ENCODE measurements around the gene PDIA6.
A peak's percentile ranks its signal among the peaks of the same experiment; 100 is the strongest.
"Not testable (repeated sequence)": the region's sequence is repeated elsewhere in the genome, so short reads cannot be mapped to it uniquely, and the experiment has no call there.

The PDIA6 gene

GRCh38 chr2:10832203-10832936, 19.8 kb upstream of the PDIA6 start:
- DNase-seq (ENCODE audit: low spot score) = peak; percentile 83

GRCh38 chr2:10831400-10831985, 18.9 kb upstream of the PDIA6 start:
- no peak for DNase-seq (ENCODE audit: low spot score)

- no peak for DNase-seq (ENCODE audit: low spot score)
These were observed 18.2 kb upstream of the PDIA6 start for GRCh38 chr2:10830641-10831399.

GRCh38 chr2:10830203-10830602, 17.6 kb upstream of the PDIA6 start:
- DNase-seq (ENCODE audit: low spot score) = no peak

- DNase-seq (ENCODE audit: low spot score) = no peak
These were observed 16.7 kb upstream of the PDIA6 start for GRCh38 chr2:10829299-10829698.

GRCh38 chr2:10828346-10828745, 15.8 kb upstream of the PDIA6 start:
- no peak for DNase-seq (ENCODE audit: low spot score)

- DNase-seq (ENCODE audit: low spot score) = no peak
These were observed 14.0 kb upstream of the PDIA6 start for GRCh38 chr2:10826625-10827024.

- no peak for DNase-seq (ENCODE audit: low spot score)
These were observed 13.4 kb upstream of the PDIA6 start for GRCh38 chr2:10826026-10826425.

GRCh38 chr2:10824191-10824590, 11.6 kb upstream of the PDIA6 start:
- DNase-seq (ENCODE audit: low spot score) = no peak

- no peak for DNase-seq (ENCODE audit: low spot score)
These were observed 8.6 kb upstream of the PDIA6 start for GRCh38 chr2:10820978-10821695.

GRCh38 chr2:10820562-10820961, 8.0 kb upstream of the PDIA6 start:
- no peak for DNase-seq (ENCODE audit: low spot score)

- no peak for DNase-seq (ENCODE audit: low spot score)
These were observed 7.2 kb upstream of the PDIA6 start for GRCh38 chr2:10819714-10820314.

- no peak for DNase-seq (ENCODE audit: low spot score)
These were observed 6.4 kb upstream of the PDIA6 start for GRCh38 chr2:10818984-10819383.

- DNase-seq (ENCODE audit: low spot score) = not testable (repeated sequence)
These were observed 5.7 kb upstream of the PDIA6 start for GRCh38 chr2:10818305-10818704.

- peak; percentile 21 for DNase-seq (ENCODE audit: low spot score)
These were observed 4.8 kb upstream of the PDIA6 start for GRCh38 chr2:10817413-10817812.

GRCh38 chr2:10814571-10815331, 2.2 kb upstream of the PDIA6 start:
- DNase-seq (ENCODE audit: low spot score) = no peak

GRCh38 chr2:10814142-10814541, 1.6 kb upstream of the PDIA6 start:
- no peak for DNase-seq (ENCODE audit: low spot score)

GRCh38 chr2:10813163-10814138, 866 bp upstream of the PDIA6 start:
- not testable (repeated sequence) for DNase-seq (ENCODE audit: low spot score)

GRCh38 chr2:10811517-10811916, 1.1 kb downstream of the PDIA6 start:
- DNase-seq (ENCODE audit: low spot score) = no peak
